Osteoblast (primary cell): Measurements from ENCODE around the gene STT3B. TPM values are rescaled to one million over a fixed set of nuclear protein-coding genes. Genes with fewer than 3 reads are reported as not detected.

ENCODE experiments used
- DNase-seq: peaks from one replicate; pipeline ENCODE4 v3.0.0; 2011; ENCODE audit warnings: low spot score, mixed read lengths; ENCODE audit not compliant: insufficient read length; ENCODE audit errors: missing footprints
- H2AFZ ChIP-seq: 2 replicates; pipeline ENCODE4 v1.6.0; 2011; ENCODE audit warnings: mild to moderate bottlenecking, low read length
- H3K27ac ChIP-seq: 2 replicates; pipeline ENCODE4 v1.5.1; 2011; ENCODE audit warnings: mild to moderate bottlenecking, low read depth, low read length, moderate library complexity
- H3K27me3 ChIP-seq: 2 replicates; pipeline ENCODE4 v1.6.0; 2012; ENCODE audit warnings: mild to moderate bottlenecking, control low read depth, inconsistent platforms, low read length, moderate library complexity; ENCODE audit not compliant: insufficient read depth
- H3K36me3 ChIP-seq: 2 replicates; pipeline ENCODE4 v1.5.1; 2011; ENCODE audit warnings: mild to moderate bottlenecking, low read length, control low read depth, moderate library complexity; ENCODE audit not compliant: insufficient read depth
- H3K4me1 ChIP-seq: 2 replicates; pipeline ENCODE4 v1.5.1; 2011; ENCODE audit warnings: mild to moderate bottlenecking, low read length, control low read depth, moderate library complexity; ENCODE audit not compliant: insufficient read depth
- H3K4me2 ChIP-seq: 2 replicates; pipeline ENCODE4 v1.6.0; 2011; ENCODE audit warnings: mild to moderate bottlenecking, low read length; ENCODE audit not compliant: insufficient read depth
- H3K4me3 ChIP-seq: fragments of 200-600 bp; sonication (generic); 3 replicates; pipeline ENCODE4 v1.5.1; 2012; ENCODE audit warnings: mild to moderate bottlenecking, low read length, inconsistent platforms; ENCODE audit not compliant: insufficient read depth
- H3K79me2 ChIP-seq: 2 replicates; pipeline ENCODE4 v1.6.0; 2012; ENCODE audit warnings: mild to moderate bottlenecking, low read length, control low read depth, inconsistent platforms; ENCODE audit not compliant: insufficient read depth
- H3K9me3 ChIP-seq: 2 replicates; pipeline ENCODE4 v1.5.1; 2011; ENCODE audit warnings: low read depth, low read length, control low read depth
- H4K20me1 ChIP-seq: 2 replicates; pipeline ENCODE4 v1.6.0; 2012; ENCODE audit warnings: mild to moderate bottlenecking, low read length, control low read depth; ENCODE audit not compliant: insufficient read depth
- CTCF ChIP-seq: IDR thresholded peaks from 2 replicates; pipeline ENCODE4 v1.5.1; 2011; ENCODE audit warnings: mild to moderate bottlenecking, low read depth, low read length, moderate library complexity; ENCODE audit errors: extremely low read depth
- total RNA-seq: library from RNA; depleted of rRNA; stranded (reverse); fragments of >200 nt; gene quantifications from 2 replicates; pipeline ENCODE4 v1.2.3, GENCODE V29; 2012

STT3B gene
- total RNA-seq, 1 donor: 216 TPM

- Histone ChIP-seq H3K79me2 (no peaks in the 10 kb centered on the region), H3K4me2 (no peak overlapping the region), H3K9me3 (peaks cover 22% of the 10 kb centered on the region), H3K4me1 (no peaks in the 10 kb centered on the region), H3K27ac (no peak overlapping the region), H3K4me3 (no peak overlapping the region), H4K20me1 (no peaks in the 10 kb centered on the region), H2AFZ (no peak overlapping the region), H3K27me3 (no peaks in the 10 kb centered on the region), H3K36me3 (peaks cover 8% of the 10 kb centered on the region)
- DNase-seq: no peak
- TF ChIP-seq CTCF: no peak
These were observed 119.6 kb downstream of the STT3B start for GRCh38 chr3:31652296-31652695.

GRCh38 chr3:31653464-31653863 lies 120.7 kb downstream of the STT3B start:
- H3K4me1 ChIP-seq: no peaks in the 10 kb centered on the region
- H2AFZ ChIP-seq: no peak overlapping the region
- DNase-seq: no peak
- H3K27me3 ChIP-seq: no peaks in the 10 kb centered on the region
- no peak overlapping the region for H3K4me2 ChIP-seq
- no peaks in the 10 kb centered on the region for H3K36me3 ChIP-seq
- H3K27ac ChIP-seq: no peak overlapping the region
- no peak for TF ChIP-seq CTCF
- no peaks in the 10 kb centered on the region for H3K79me2 ChIP-seq
- no peaks in the 10 kb centered on the region for H4K20me1 ChIP-seq
- peaks cover 20% of the 10 kb centered on the region for H3K9me3 ChIP-seq
- no peak overlapping the region for H3K4me3 ChIP-seq

- TF ChIP-seq CTCF: no peak
- Histone ChIP-seq H3K9me3 (peaks cover 11% of the 10 kb centered on the region), H3K79me2 (no peaks in the 10 kb centered on the region), H3K4me3 (no peak overlapping the region), H3K27ac (no peak overlapping the region), H3K4me1 (no peaks in the 10 kb centered on the region), H3K27me3 (no peaks in the 10 kb centered on the region), H2AFZ (no peak overlapping the region), H3K4me2 (no peak overlapping the region), H4K20me1 (no peaks in the 10 kb centered on the region), H3K36me3 (no peaks in the 10 kb centered on the region)
- DNase-seq: no peak
These were observed 122.3 kb downstream of the STT3B start for GRCh38 chr3:31654998-31655397.

- no peak overlapping the region for H2AFZ ChIP-seq
- peaks cover 5% of the 10 kb centered on the region for H3K9me3 ChIP-seq
- no peaks in the 10 kb centered on the region for H3K36me3 ChIP-seq
- no peaks in the 10 kb centered on the region for H3K27me3 ChIP-seq
- H3K4me1 ChIP-seq: no peaks in the 10 kb centered on the region
- no peaks in the 10 kb centered on the region for H4K20me1 ChIP-seq
- no peak overlapping the region for H3K4me2 ChIP-seq
- no peaks in the 10 kb centered on the region for H3K79me2 ChIP-seq
- no peak overlapping the region for H3K27ac ChIP-seq
- no peak for DNase-seq
- no peak overlapping the region for H3K4me3 ChIP-seq
- TF ChIP-seq CTCF: no peak
These were observed 126.5 kb downstream of the STT3B start for GRCh38 chr3:31659246-31659645.
